ENCODE data around the gene BMPER.

DNA sequence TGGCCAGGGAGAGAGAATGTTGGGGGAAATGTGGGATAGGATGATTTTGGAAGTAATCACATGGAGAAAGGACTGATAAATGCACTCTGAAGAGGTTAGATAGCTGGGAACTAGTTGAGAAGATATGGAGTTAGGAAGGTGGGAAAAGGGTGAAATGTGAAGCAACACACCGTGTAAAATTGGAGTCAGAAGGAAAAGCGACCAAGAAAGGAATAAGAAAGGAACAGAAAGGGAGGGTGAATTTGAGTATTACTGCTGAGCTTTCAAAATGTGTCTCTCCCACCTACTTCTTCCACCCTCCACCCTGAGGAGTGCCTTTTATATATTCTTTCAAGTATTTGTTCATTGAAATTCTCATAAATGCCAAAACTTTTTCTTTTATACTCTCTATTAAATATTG lies 171.8 kb downstream of the BMPER start:
- TF ChIP-seq SPI1 (IDR thresholded peaks at IDR 0.05; ENCODE audit: borderline replicate concordance, insufficient read depth, low read depth, low read length) (no peak), RFX5 (IDR thresholded peaks at IDR 0.05; ENCODE audit: low read depth, low read length) (no peak), EP300 (IDR thresholded peaks at IDR 0.05; ENCODE audit: borderline replicate concordance in 1 of 2, control insufficient read depth in 1 of 2, low read depth in 2 of 2, low read length in 2 of 2) (no peak), EZH2 (IDR thresholded peaks at IDR 0.05; ENCODE audit: borderline replicate concordance, control insufficient read depth, low read depth, low read length) (no peak), POLR2A (IDR thresholded peaks at IDR 0.05; ENCODE audit: low read depth, low read length) (no peak), FOXM1 (IDR thresholded peaks at IDR 0.05; ENCODE audit: low read depth, low read length) (no peak), BHLHE40 (IDR thresholded peaks at IDR 0.05; ENCODE audit: borderline replicate concordance in 1 of 2, low read depth in 2 of 2, low read length in 1 of 2) (no peak), BRCA1 (IDR thresholded peaks at IDR 0.05; ENCODE audit: low read depth, low read length) (no peak), TAF1 (IDR thresholded peaks at IDR 0.05; ENCODE audit: borderline replicate concordance, low read depth, low read length) (no peak), SMC3 (IDR thresholded peaks at IDR 0.05; ENCODE audit: borderline replicate concordance, low read length) (no peak)
- TF ChIP-seq, protein P1, sequence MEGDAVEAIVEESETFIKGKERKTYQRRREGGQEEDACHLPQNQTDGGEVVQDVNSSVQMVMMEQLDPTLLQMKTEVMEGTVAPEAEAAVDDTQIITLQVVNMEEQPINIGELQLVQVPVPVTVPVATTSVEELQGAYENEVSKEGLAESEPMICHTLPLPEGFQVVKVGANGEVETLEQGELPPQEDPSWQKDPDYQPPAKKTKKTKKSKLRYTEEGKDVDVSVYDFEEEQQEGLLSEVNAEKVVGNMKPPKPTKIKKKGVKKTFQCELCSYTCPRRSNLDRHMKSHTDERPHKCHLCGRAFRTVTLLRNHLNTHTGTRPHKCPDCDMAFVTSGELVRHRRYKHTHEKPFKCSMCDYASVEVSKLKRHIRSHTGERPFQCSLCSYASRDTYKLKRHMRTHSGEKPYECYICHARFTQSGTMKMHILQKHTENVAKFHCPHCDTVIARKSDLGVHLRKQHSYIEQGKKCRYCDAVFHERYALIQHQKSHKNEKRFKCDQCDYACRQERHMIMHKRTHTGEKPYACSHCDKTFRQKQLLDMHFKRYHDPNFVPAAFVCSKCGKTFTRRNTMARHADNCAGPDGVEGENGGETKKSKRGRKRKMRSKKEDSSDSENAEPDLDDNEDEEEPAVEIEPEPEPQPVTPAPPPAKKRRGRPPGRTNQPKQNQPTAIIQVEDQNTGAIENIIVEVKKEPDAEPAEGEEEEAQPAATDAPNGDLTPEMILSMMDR (IDR thresholded peaks at IDR 0.05 in 2 of 3, conservative IDR thresholded peaks at IDR 0.05 in 1 of 3; ENCODE audit: control insufficient read depth in 2 of 3, extremely low read depth in 1 of 3, insufficient read depth in 1 of 3, low read depth in 3 of 3, low read length in 3 of 3) = no peak
- TF ChIP-seq, protein P2, sequence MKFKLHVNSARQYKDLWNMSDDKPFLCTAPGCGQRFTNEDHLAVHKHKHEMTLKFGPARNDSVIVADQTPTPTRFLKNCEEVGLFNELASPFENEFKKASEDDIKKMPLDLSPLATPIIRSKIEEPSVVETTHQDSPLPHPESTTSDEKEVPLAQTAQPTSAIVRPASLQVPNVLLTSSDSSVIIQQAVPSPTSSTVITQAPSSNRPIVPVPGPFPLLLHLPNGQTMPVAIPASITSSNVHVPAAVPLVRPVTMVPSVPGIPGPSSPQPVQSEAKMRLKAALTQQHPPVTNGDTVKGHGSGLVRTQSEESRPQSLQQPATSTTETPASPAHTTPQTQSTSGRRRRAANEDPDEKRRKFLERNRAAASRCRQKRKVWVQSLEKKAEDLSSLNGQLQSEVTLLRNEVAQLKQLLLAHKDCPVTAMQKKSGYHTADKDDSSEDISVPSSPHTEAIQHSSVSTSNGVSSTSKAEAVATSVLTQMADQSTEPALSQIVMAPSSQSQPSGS (IDR thresholded peaks at IDR 0.05; ENCODE audit: low read length) = no peak
- TF ChIP-seq, protein P3, sequence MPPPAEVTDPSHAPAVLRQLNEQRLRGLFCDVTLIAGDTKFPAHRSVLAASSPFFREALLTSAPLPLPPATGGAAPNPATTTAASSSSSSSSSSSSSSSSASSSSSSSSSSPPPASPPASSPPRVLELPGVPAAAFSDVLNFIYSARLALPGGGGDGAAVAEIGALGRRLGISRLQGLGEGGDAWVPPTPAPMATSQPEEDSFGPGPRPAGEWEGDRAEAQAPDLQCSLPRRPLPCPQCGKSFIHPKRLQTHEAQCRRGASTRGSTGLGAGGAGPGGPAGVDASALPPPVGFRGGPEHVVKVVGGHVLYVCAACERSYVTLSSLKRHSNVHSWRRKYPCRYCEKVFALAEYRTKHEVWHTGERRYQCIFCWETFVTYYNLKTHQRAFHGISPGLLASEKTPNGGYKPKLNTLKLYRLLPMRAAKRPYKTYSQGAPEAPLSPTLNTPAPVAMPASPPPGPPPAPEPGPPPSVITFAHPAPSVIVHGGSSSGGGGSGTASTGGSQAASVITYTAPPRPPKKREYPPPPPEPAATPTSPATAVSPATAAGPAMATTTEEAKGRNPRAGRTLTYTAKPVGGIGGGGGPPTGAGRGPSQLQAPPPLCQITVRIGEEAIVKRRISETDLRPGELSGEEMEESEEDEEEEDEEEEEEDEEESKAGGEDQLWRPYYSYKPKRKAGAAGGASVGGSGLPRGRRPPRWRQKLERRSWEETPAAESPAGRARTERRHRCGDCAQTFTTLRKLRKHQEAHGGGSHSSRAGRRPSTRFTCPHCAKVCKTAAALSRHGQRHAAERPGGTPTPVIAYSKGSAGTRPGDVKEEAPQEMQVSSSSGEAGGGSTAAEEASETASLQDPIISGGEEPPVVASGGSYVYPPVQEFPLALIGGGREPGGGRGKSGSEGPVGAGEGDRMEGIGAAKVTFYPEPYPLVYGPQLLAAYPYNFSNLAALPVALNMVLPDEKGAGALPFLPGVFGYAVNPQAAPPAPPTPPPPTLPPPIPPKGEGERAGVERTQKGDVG (CRISPR knock-in tag; IDR thresholded peaks at IDR 0.05) = no peak
